OCI-LY3 (cell line): Measurements from ENCODE around the gene SLC66A2.

Experiments used
- H2AFZ ChIP-seq: fragments of 200-600, 300-600 bp; shearing (Covaris generic); 2 replicates; pipeline ENCODE4 v1.6.0; 2014; ENCODE audit warnings: antibody characterized with exemption, low read depth, low read length
- H3K27ac ChIP-seq: fragments of 200-600, 300-600 bp; sonication (generic); 2 replicates; pipeline ENCODE4 v1.5.1; 2014; ENCODE audit warnings: mild to moderate bottlenecking, low read length, moderate library complexity, mixed read lengths
- H3K27me3 ChIP-seq: fragments of 200-600, 300-600 bp; sonication (generic); 2 replicates; pipeline ENCODE4 v1.6.1; 2014; ENCODE audit warnings: low read depth, low read length, mixed read lengths
- H3K36me3 ChIP-seq: fragments of 200-600, 300-600 bp; sonication (generic); replicated peaks from 2 replicates; pipeline ENCODE3; 2014; ENCODE audit warnings: low read depth, low read length, mixed read lengths
- H3K4me1 ChIP-seq: fragments of 300-600, 200-600 bp; sonication (generic); 2 replicates; pipeline ENCODE4 v1.6.1; 2014; ENCODE audit warnings: low read length, mixed read lengths
- H3K4me2 ChIP-seq: fragments of 200-600, 300-600 bp; sonication (generic); 2 replicates; pipeline ENCODE4 v1.6.1; 2014; ENCODE audit warnings: low read length, mixed read lengths
- H3K4me3 ChIP-seq: fragments of 300-600, 200-600 bp; sonication (generic); 2 replicates; pipeline ENCODE4 v1.5.1; 2014; ENCODE audit warnings: antibody characterized with exemption, mild to moderate bottlenecking, low read length, moderate library complexity
- H3K79me2 ChIP-seq: fragments of 300-600, 200-600 bp; shearing (Covaris generic); 2 replicates; pipeline ENCODE4 v1.6.1; 2014; ENCODE audit warnings: mild to moderate bottlenecking, low read length, mixed read lengths
- H3K9ac ChIP-seq: fragments of 300-600, 200-600 bp; shearing (Covaris generic); 2 replicates; pipeline ENCODE4 v1.6.0; 2014; ENCODE audit warnings: mild to moderate bottlenecking, low read length, moderate library complexity
- H3K9me3 ChIP-seq: fragments of 200-600, 300-600 bp; shearing (Covaris generic); 2 replicates; pipeline ENCODE4 v1.6.1; 2014; ENCODE audit warnings: low read length, mixed read lengths; ENCODE audit not compliant: insufficient read depth
- H4K20me1 ChIP-seq: fragments of 200-600, 300-600 bp; sonication (generic); 2 replicates; pipeline ENCODE4 v1.6.1; 2016; ENCODE audit warnings: low read length, mixed read lengths; ENCODE audit not compliant: insufficient read depth
- CTCF ChIP-seq: fragments of 200-600, 300-600 bp; sonication (generic); IDR thresholded peaks from 2 replicates; pipeline ENCODE4 v1.5.1; 2014; ENCODE audit warnings: antibody characterized with exemption, low read length, low read depth
- EZH2phosphoT487 ChIP-seq: fragments of 200-600 bp; shearing (Covaris generic); IDR thresholded peaks from 2 replicates; pipeline ENCODE4 v1.6.1; 2018; ENCODE audit warnings: antibody characterized with exemption, mixed run types, low read depth

SLC66A2 gene

GRCh38 chr18:79971986-79972385, 20.5 kb upstream of the SLC66A2 start:
- Histone ChIP-seq H3K79me2 (peaks cover 78% of the 10 kb centered on the region), H3K4me1 (no peaks in the 10 kb centered on the region), H3K9ac (no peak overlapping the region), H3K4me2 (no peak overlapping the region), H3K27ac (no peak overlapping the region), H3K4me3 (no peak overlapping the region), H4K20me1 (peaks cover 68% of the 10 kb centered on the region), H3K9me3 (no peaks in the 10 kb centered on the region), H2AFZ (no peak overlapping the region), H3K36me3 (peaks cover 75% of the 10 kb centered on the region), H3K27me3 (no peaks in the 10 kb centered on the region)
- TF ChIP-seq EZH2phosphoT487 (no peak), CTCF (no peak)

- Histone ChIP-seq H3K27me3 (no peaks in the 10 kb centered on the region), H3K4me1 (no peaks in the 10 kb centered on the region), H3K36me3 (peaks cover 71% of the 10 kb centered on the region), H2AFZ (no peak overlapping the region), H4K20me1 (peaks cover 62% of the 10 kb centered on the region), H3K79me2 (peaks cover 72% of the 10 kb centered on the region), H3K27ac (no peak overlapping the region), H3K9ac (no peak overlapping the region), H3K9me3 (no peaks in the 10 kb centered on the region), H3K4me3 (no peak overlapping the region), H3K4me2 (no peak overlapping the region)
- TF ChIP-seq CTCF (no peak), EZH2phosphoT487 (no peak)
Measured at GRCh38 chr18:79971211-79971952, 19.9 kb upstream of the SLC66A2 start.

- no peaks in the 10 kb centered on the region for H3K27me3 ChIP-seq
- no peak overlapping the region for H3K4me2 ChIP-seq
- H3K36me3 ChIP-seq, result peaks cover 63% of the 10 kb centered on the region
- H3K79me2 ChIP-seq, result peaks cover 64% of the 10 kb centered on the region
- H2AFZ ChIP-seq, result no peak overlapping the region
- no peaks in the 10 kb centered on the region for H3K4me1 ChIP-seq
- H3K9ac ChIP-seq, result no peak overlapping the region
- no peak overlapping the region for H3K27ac ChIP-seq
- H3K4me3 ChIP-seq, result no peak overlapping the region
- H3K9me3 ChIP-seq, result no peaks in the 10 kb centered on the region
- TF ChIP-seq EZH2phosphoT487 (no peak), CTCF (no peak)
- peaks cover 54% of the 10 kb centered on the region for H4K20me1 ChIP-seq
Measured at GRCh38 chr18:79970419-79971133, 19.1 kb upstream of the SLC66A2 start.

- H3K27me3 ChIP-seq, result no peaks in the 10 kb centered on the region
- H3K9me3 ChIP-seq, result no peaks in the 10 kb centered on the region
- H3K79me2 ChIP-seq, result peaks cover 15% of the 10 kb centered on the region
- no peak overlapping the region for H3K4me3 ChIP-seq
- peaks cover 10% of the 10 kb centered on the region for H4K20me1 ChIP-seq
- no peak overlapping the region for H3K9ac ChIP-seq
- no peak overlapping the region for H2AFZ ChIP-seq
- TF ChIP-seq CTCF, result no peak
- TF ChIP-seq EZH2phosphoT487, result no peak
- peaks cover 14% of the 10 kb centered on the region for H3K36me3 ChIP-seq
- peaks cover 13% of the 10 kb centered on the region for H3K4me1 ChIP-seq
- no peak overlapping the region for H3K4me2 ChIP-seq
- no peak overlapping the region for H3K27ac ChIP-seq
Measured at GRCh38 chr18:79965119-79965902, 13.9 kb upstream of the SLC66A2 start.
